Measurements from ENCODE around the gene FAM193A.
"Not testable (repeated sequence)": the region's sequence is repeated elsewhere in the genome, so short reads cannot be mapped to it uniquely, and the experiment has no call there.

Gene FAM193A

GRCh38 chr4:2691313-2691712 lies 154.9 kb downstream of the FAM193A start:
- no peak for DNase-seq (ENCODE audit: low read depth in 2 of 2)

- peak in 1 of 2 experiments; percentile 11 for DNase-seq (ENCODE audit: low read depth in 2 of 2)
Measured at GRCh38 chr4:2691952-2692435, 155.5 kb downstream of the FAM193A start.

DNA sequence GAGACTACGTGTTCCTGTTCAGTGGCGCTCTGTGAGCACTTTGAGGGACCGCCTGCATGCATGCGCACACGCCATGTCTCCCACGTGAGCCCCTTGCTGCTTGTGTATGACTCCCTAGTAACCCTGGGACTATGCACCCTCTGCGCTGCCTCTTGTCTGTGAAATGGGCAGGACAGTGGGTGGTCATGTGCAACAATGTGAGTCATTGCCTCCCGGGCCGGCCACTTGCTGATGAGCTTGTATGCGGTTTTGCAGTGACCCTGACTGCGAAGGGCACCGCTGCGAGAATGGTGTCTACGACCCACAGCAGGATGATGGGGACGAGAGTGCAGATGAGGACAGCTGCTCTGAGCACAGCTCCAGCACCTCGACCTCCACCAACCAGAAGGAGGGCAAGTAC lies 158.2 kb downstream of the FAM193A start:
- DNase-seq (ENCODE audit: low read depth in 2 of 2), result no peak

- no peak for DNase-seq (ENCODE audit: low read depth in 2 of 2)
Measured at GRCh38 chr4:2695346-2696060, 159.1 kb downstream of the FAM193A start.

DNA sequence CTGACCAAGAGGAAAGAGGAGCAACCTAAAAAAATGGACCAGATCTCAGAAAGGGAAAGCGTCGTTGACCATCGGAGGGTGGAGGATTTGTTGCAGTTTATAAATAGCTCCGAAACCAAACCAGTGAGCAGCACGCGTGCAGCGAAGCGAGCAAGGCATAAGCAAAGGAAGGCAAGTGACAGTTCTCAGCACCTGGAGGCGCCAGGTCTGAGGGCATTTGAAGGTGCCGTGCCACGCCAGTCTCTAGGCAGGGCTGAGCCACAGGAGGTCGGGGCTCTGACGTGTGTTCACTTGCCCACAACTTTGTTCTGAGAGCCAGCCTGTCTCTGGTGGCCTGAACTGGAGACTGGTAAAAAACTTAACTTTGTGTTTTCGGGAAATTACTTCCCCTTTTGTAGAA lies 160.0 kb downstream of the FAM193A start:
- no peak for DNase-seq (ENCODE audit: low read depth in 2 of 2)

DNA sequence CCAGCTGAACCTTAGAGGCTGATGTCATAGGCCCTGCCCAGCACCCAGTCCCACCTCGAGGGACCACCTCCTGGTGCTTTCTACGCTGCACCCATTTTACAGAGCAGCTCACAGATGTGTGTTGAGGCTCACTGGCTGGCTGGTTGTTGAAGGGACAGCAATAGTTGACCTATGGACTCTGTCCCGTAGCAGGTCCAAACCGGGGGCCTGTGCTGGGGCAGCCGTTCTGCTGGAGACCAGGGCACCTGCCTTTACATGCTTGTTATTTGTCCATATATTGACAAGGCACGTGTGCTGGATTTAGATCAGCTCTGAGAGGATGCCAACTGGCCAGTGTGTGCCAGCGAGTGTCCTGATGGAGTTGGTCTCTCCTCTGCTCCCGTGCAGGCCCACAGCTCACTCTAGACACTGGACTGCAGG lies 161.6 kb downstream of the FAM193A start:
- no peak for DNase-seq (ENCODE audit: low read depth in 2 of 2)

DNA sequence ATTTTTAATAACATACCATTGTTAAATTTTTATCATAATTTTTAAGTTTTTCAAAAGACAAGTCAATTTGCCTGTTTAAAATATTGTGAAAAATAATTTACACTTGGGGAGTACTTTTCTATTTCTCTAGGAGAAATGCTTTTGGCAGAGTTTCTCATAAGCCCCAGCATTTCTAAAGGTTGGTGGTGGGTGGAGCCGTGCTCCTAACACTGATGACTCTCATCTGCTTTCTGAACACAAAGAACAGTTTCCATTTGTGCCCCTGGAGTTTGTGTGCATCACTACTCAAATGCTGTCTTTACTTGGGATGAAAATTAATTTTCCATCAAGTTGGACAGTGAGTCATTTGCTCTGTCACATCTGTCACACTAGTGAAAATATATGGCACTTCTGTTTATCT lies 162.1 kb downstream of the FAM193A start:
- no peak for DNase-seq (ENCODE audit: low read depth in 2 of 2)

GRCh38 chr4:2698951-2699505 lies 162.6 kb downstream of the FAM193A start:
- no peak for DNase-seq (ENCODE audit: low read depth in 2 of 2)

DNA sequence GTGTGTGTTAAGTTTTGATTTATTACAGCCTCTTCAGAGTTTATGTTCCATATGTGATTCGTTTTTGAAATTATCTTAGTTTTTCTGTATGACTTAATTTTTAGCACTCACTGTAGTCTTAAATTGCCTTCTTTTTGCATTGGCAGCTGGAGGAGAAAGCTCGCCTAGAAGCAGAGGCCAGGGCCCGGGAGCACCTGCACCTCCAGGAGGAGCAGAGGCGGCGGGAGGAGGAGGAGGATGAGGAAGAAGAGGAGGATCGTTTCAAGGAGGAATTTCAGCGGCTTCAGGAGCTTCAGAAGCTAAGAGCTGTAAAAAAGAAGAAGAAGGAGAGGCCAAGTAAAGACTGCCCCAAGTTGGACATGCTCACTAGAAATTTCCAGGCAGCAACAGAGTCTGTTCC lies 163.1 kb downstream of the FAM193A start:
- DNase-seq (ENCODE audit: low read depth in 2 of 2), result no peak

DNA sequence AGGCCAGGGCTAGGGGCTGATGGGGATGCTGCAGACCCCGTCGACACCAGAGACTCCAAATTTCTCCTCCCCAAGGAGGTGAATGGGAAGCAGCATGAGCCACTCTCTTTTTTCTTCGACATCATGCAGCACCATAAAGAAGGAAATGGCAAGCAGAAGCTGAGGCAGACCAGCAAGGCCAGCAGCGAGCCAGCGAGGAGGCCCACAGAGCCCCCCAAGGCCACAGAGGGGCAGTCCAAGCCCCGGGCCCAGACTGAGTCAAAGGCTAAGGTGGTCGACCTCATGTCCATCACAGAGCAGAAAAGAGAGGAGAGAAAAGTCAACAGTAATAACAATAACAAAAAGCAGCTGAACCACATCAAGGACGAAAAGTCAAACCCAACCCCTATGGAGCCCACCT lies 163.6 kb downstream of the FAM193A start:
- no peak for DNase-seq (ENCODE audit: low read depth in 2 of 2)

DNA sequence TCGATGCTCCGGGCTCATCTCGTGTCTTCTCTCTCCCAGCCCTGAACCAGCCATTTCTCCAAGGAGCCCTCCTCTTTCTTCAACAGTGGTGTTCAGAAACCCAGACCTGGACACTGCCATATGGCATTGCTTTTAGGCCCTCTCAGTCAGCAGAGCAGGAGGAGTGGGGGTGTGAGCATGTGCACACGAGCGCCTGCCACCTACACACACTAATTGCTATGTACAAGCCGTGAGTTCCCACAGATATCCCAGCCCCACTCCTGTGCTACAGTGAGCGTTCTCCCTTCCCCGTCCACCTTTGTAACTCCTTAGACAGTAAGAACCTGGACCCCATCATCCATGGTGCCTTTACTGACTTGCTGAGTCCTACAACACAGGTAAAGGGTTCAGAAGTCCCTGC lies 165.9 kb downstream of the FAM193A start:
- DNase-seq (ENCODE audit: low read depth in 2 of 2), result no peak

- no peak for DNase-seq (ENCODE audit: low read depth in 2 of 2)
Measured at GRCh38 chr4:2702770-2703169, 166.3 kb downstream of the FAM193A start.

GRCh38 chr4:2712261-2712842 lies 175.9 kb downstream of the FAM193A start:
- DNase-seq (ENCODE audit: low read depth in 2 of 2), result no peak

DNA sequence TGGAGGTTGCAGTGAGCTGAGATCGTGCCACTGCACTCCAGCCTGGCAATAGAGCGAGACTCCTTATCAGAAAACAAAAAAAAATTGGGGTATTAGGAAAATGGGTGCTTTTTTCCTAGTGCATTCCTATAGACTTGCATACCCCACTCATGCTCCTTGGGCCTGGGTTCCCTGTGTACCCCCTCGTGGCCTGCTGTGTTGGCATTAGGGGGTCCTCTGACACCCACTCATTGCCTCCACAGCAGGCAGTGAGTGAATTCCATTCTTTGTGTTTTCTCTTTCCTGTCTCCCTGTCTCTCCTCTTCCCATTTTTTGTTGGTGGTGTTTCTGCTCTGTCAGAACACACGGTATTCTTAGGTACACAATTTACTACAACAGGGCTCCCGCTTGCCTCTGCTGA lies 176.9 kb downstream of the FAM193A start:
- DNase-seq (ENCODE audit: low read depth in 2 of 2), result no peak

- DNase-seq (ENCODE audit: low read depth in 2 of 2), result peak; percentile 6 to 20
Measured at GRCh38 chr4:2714061-2714770, 177.8 kb downstream of the FAM193A start.

- no peak for DNase-seq (ENCODE audit: low read depth in 2 of 2)
Measured at GRCh38 chr4:2714918-2715317, 178.5 kb downstream of the FAM193A start.

DNA sequence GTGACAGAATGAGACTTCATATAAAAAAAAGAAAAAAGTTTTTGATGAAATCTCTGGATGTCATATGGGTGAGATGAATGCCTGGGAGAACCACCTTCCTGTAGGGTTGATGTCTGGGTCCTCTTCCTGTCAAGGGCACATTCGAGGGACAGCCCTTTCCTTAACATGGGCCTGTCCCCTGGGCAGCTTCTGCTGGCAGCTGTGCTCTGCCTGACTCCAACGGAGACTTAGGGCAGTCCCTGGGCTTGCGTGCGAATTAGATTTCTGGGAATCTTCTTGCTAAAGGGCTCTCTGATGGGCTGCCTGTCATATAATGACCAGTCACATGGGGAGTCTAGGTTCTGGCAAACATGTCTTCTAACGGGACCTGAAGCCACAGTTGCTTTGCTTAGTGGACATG lies 179.0 kb downstream of the FAM193A start:
- DNase-seq (ENCODE audit: low read depth in 2 of 2), result no peak

GRCh38 chr4:2716236-2716635 lies 179.8 kb downstream of the FAM193A start:
- no peak for DNase-seq (ENCODE audit: low read depth in 2 of 2)

GRCh38 chr4:2721586-2721985 lies 185.1 kb downstream of the FAM193A start:
- DNase-seq (ENCODE audit: low read depth in 2 of 2), result no peak

DNA sequence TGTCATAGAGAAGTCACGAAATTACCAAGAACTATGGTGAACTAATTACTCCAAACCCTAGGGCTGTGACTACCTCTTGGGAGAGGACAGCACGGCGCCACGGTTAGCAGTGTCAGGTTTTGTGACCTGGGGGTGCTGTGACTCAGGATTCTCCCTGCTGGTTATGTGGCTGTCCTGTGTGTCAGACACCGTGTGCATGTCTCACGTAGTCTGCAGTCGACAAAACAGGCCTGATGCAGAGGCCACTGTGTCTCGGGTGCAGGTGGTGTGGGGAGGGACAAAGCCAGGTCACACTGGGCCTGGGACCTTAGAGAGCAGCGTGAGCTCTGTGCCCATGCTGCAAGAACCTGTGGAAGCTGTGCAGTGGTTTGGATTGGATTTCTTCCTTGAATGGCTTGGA lies 185.6 kb downstream of the FAM193A start:
- DNase-seq (ENCODE audit: low read depth in 2 of 2), result no peak

GRCh38 chr4:2723751-2724150 lies 187.3 kb downstream of the FAM193A start:
- no peak for DNase-seq (ENCODE audit: low read depth in 2 of 2)

DNA sequence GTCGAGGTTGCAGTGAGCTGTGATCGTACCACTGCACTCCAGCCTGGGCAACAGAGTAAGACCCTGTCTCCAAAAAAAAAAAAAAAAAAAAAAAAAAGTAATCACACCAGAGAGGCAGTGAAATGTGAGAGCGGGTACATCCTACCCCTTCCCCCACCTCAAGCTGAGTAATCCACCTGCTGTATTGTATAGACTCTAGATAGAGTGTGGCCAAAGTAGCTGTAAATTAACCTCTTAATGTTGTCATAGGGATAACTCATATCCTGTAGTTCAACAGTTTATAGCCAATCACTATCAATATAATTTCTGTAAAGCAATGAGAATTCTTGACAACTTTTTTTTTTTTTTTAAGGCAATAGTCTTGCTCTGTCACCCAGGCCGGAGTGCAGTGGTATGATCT lies 188.9 kb downstream of the FAM193A start:
- DNase-seq (ENCODE audit: low read depth in 2 of 2), result no peak

DNA sequence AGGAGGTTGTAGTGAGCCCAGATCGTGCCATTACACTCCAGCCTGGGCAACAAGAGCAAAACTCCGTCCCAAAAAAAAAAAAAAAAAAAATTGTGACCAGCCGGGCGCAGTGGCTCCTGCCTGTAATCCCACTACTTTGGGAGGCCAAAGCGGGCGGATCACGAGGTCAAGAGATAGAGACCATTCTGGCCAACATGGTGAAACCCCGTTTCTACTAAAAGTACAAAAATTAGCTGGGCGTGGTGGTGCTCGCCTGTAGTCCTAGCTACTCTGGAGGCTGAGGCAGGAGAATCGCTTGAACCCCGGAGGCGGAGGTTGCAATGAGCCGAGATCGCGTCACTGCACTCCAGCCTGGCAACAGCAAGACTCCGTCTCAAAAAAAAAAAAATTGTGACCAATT lies 190.4 kb downstream of the FAM193A start:
- not testable (repeated sequence) for DNase-seq (ENCODE audit: low read depth in 2 of 2)
